SH-SY5Y (cell line): ENCODE results near the gene RBPJ.

ENCODE experiments used
- GATA2 ChIP-seq: IDR thresholded peaks from 2 replicates; pipeline ENCODE4 v1.6.1; 2011; ENCODE audit warnings: mild to moderate bottlenecking, low read depth, low read length
- GATA3 ChIP-seq: IDR thresholded peaks from 2 replicates; pipeline ENCODE4 v1.6.1; 2011; ENCODE audit warnings: low read depth, mild to moderate bottlenecking, low read length, moderate library complexity

RBPJ gene

DNA sequence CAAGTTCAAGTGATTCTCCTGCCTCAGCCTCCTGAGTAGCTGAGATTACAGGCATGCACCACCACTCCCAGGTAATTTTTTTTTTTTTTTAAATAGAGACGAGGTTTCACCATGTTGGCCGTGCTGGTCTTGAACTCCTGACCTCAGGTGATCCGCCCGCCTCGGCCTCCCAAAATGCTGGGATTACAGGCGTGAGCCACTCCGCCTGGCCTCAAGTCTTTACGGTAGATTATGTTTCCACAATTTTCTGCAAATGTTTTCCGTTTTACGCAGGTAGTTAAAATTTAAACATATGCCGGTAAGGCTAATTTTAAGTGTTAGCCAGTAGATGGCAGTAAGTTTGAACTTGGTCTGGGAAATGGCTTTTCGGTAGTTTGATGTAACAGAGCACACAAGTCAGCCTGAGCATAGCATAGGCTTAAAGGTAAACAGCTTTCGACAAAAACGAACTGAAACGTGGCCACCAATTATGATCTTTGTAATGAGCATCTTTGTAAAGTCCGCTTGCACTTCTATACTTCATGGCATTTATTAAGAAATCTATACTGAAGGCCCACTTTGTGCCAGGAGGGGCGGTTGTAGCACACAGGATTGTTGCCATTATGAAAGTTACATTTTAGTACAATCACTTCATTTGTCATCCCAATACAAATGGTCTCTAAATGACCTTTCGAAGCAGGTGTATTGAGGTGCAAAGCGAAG lies 138.4 kb downstream of the RBPJ start:
- TF ChIP-seq GATA3 = no peak
- no peak for TF ChIP-seq GATA2

- TF ChIP-seq GATA3 (no peak), GATA2 (no peak)
Observed at GRCh38 chr4:26459756-26460530, 139.1 kb downstream of the RBPJ start.

DNA sequence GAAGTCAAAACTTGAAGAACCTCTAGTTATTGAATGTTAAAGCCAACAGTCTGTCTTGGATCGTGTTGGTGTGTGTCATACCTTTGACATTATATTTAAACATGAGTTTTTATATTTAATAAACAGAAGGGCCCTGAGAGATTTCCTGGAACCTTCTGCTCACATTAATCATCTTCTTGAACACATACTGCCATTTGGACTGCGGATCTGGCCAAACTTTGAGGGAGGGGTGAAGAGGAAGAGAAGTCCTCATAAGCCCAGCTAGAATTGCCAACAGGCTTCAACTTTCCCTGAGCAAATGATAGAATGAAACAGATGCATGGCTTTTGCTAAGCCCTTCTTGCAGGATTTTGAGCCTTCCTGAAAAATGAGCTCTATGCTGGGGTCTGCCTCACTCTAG lies 142.1 kb downstream of the RBPJ start:
- TF ChIP-seq GATA3 = no peak
- no peak for TF ChIP-seq GATA2

DNA sequence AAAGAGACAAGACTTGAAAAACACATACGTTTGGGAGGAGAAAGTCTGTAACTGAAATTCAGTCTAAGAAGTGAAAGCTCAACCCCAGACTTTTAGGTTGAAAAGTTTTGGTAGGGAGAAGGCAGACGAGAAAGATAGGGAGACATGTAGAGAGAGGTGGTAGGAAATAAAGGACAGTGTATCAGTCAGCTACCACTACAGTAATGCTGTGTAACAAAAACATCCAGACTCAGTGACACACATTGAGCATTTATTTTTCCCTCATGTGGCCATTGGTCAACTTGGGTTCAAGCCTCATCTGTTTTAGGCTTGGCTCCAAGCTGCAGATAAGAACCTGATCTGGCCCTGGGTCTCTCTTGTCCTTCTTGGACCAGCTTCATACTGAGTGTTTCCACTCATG lies 142.6 kb downstream of the RBPJ start:
- TF ChIP-seq GATA2 (no peak), GATA3 (no peak)

DNA sequence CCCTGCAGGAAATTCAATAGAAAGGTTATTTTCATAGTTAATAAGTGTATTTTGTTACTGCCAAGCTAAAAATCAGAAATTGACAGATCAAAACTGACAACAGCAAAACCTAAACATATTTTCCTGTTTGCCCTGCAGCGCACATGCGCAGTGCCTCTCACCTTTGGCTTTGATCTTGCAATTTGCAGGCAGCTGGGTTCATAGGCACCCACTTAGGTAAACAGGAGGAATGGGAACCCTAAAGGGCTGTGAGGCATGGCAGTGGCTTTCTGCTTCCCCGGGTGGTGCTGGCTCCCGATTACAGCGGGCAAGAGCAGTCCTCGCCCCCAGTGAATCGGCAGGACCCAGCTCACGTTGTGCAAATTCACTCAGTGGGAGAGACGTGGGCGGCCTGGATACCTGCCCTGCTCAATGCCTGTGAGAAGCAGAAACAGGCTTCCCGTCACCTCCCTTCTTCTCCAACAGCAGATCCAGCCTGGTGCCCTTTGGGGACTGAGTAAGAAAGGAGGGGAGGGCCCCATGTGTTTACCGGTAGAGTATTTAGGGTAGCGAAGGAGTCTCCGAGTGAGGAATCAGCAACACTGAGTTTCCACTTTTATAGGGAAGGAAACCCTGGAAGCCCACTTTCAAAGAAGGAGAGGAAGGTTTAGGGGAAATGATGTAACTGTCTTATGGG lies 143.7 kb downstream of the RBPJ start:
- TF ChIP-seq GATA3 (no peak), GATA2 (no peak)

DNA sequence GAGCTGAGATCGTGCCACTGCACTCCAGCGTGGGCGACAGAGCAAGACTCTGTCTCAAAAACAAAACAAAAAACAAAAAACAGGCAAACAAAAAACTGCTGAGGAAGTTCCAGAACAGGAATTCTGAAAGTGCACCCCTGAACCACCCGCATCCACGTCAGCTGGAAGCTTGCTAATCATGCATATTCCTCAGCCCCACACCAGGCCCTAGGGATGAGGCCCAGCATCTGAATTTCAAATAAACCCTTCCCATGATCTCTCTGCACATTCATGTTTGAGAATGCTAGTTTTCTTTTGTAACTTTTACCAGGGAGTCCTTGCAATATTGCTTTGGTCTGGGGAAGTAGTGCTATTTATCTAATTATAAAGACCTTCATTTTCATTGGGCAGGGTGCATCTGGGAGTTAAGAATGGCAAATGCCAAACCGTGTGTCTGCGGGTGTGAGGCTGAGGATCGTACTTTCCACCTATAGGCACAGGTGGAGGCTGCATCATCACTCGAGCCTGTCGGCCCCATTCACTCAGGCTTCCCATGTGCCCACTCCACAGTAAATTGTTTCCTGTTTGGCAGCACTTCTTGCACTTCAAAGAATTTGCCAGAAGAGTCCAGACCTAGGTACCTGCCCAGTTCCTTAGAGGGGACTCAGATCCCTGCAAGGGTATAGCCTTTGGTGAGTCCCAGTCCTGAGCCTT lies 145.9 kb downstream of the RBPJ start:
- TF ChIP-seq GATA2 (no peak), GATA3 (no peak)

DNA sequence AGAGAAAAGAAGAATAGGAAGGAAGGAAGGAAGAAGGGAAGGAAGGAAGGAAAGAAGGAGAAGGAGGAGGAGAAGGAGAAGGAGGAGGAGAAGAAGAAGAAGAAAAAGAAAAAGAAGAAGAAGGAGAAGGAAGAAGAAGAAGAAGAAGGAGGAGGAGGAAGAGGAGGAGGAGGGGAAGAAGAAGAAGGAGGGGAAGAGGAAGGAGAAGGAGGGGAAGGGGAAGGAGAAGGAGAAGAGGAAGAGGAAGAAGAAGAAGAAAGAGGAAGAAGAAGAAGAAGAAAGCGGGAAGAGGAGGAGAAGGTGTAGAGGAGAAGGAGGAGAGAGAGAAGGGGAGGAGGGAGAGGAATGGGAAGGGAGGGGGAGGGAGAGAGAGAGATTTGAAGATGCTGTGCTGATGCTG lies 146.9 kb downstream of the RBPJ start:
- TF ChIP-seq GATA2 = no peak
- TF ChIP-seq GATA3 = no peak

DNA sequence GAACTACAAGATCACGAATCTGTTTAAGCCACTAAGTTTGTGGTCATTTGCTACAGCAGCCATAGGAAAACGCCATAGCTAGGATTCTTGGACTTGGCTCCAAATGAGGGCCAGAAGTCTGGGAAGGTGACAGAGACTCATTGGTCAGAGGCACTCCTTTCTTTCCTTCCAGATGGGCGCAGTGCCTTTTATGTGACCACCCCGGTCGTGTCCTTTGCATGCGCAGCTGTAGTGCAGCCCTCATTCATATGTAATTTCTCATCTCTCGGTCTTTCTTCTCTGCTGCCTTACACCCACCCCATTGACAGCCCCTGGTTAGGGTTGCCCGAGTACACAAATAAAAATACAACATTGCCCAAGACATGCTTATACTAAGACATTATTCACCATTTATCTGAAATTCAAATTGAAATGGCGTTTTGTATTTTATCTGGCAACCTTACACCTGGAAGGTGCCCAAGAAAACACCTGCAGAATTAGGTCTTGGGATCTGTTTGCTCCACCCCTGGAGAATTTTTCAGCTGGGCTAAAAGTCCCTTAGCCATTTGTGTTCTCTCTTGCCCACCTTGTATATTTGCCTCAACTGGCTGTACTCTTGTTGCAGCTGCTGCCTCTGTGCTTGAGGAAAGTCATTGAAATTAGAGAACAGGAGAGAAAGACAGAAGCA lies 147.6 kb downstream of the RBPJ start:
- TF ChIP-seq GATA2 (no peak), GATA3 (no peak)

DNA sequence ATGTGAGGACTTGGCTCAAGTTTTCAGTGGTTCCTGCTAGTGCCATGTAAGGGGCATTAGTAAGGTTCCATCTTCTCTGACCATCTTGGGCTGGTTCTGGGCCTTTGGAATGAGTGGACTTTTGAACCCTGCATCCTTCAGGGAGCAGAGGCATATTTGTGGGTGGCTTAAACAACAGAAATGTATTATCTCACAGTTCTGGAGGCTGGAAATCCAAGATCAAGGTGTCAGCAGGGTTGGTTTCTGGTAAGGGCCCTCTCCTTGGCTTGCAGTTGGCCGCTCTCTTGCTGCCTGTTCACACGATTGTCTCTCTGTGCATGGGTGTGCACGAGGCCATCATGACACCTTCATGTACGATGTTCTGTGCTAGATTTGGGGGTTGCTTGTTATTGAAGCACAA lies 148.2 kb downstream of the RBPJ start:
- TF ChIP-seq GATA3 = no peak
- no peak for TF ChIP-seq GATA2

- TF ChIP-seq GATA3 (no peak), GATA2 (no peak)
Observed at GRCh38 chr4:26471890-26472289, 151.1 kb downstream of the RBPJ start.

DNA sequence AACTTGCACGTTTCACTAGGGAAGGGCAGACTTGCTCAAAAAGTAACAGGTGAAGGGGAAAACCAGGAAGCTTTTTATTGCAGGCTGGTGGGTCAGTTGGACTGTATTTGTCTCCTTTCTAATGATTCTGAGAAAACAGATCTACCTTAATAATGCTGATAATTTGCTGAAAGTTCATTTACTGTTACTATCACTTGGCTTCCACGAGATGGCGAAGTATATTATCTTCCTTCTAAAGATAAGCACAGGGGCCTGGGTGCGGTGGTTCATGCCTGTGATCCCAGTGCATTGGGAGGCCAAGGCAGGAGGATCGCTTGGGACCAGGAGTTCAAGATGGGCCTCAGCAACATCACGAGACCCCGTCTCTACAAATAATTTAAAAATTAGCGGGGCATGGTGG lies 153.1 kb downstream of the RBPJ start:
- TF ChIP-seq GATA3 = no peak
- no peak for TF ChIP-seq GATA2

GRCh38 chr4:26474551-26474950 lies 153.7 kb downstream of the RBPJ start:
- TF ChIP-seq GATA2 (no peak), GATA3 (no peak)

GRCh38 chr4:26475716-26476115 lies 154.9 kb downstream of the RBPJ start:
- TF ChIP-seq GATA2 (no peak), GATA3 (no peak)

DNA sequence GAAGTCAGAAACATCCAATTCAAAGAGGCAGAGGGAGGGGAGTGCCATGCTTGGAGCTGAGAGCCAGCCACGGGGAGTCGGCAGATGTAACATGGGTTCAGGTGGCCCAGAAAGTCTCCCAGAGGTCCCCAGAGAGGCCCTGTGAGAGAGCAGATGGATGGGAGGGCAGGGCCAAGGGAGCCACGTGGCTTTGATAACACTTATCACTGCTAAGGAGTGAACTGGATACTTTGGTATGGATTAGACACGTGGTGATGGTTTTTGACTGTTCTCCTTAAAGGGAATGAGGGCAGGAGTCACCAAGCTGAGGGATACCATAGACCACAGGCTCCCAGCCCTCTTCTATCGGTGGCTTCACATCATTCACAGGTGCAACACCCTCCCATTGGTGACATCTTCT lies 155.7 kb downstream of the RBPJ start:
- TF ChIP-seq GATA2 = no peak
- TF ChIP-seq GATA3 = no peak
